GM15510 (cell line): ENCODE results near the gene CTTNBP2NL.

Experiments used
- POLR2A ChIP-seq: IDR thresholded peaks from 3 replicates; pipeline ENCODE4 v1.6.1; 2011; ENCODE audit warnings: borderline replicate concordance; ENCODE audit not compliant: insufficient read length; ENCODE audit errors: extremely low read depth

Gene CTTNBP2NL

DNA sequence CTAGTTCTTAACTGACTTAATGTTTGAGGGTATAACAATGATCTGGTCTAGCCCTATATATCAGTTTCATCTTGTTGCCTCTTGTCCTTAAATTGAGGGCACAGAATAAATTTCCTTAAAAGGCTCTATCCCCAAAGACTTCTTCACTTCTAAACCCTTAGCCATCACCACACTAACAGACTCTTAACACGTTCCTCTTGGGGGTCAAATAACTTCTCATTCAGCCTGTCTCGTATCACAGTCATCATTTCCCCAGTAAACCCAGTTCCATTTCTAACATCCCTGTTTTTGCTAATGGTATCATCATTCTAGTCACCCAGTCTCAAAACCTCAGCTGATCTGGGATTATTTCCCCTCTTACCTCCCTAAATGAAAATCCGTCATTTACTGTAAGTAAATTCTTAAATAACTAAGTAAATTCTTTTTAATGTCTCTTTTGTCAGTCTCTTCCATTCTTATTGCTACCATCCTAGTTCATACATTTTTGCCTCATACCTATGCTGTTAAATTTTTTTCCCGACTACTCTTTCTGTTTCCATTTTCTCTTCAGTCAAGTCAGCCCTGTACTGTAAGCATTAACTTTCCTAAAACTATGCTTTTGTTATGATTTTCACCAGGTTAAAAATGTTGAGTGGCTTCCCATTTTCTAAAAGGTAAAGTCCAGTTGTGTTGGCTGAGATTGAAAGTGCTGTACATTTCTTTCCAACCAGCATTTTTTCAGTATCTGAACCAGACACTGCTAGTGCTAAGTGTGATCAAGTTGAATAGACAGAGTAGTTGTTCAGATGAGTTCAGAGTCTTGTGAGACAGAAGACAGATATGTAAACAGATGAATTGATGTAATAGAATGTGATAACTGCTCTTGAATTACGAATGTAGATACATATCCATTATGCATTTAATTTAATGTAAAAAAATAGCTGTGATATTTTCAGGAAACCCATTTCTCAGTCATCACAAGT is 6.9 kb downstream of the CTTNBP2NL start:
- TF ChIP-seq POLR2A, result no peak

DNA sequence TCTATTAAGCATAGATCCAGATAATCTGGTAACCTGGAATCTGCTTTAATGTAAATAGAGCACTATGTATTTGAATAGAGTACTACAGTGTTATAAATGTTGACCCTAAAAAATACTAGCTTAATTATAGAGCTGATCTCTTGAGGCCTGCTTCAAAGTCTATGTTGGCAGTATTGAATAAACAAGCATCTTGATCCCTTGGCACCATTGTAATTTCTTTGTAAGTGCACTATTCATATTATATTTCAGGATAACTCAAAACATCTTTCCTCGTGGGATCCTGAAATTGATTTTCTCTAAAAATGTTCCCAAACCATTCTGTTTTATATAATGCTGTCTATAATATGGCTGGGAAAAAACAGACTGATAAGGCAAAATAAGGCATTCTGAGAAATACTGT is 10.8 kb downstream of the CTTNBP2NL start:
- TF ChIP-seq POLR2A, result no peak

DNA sequence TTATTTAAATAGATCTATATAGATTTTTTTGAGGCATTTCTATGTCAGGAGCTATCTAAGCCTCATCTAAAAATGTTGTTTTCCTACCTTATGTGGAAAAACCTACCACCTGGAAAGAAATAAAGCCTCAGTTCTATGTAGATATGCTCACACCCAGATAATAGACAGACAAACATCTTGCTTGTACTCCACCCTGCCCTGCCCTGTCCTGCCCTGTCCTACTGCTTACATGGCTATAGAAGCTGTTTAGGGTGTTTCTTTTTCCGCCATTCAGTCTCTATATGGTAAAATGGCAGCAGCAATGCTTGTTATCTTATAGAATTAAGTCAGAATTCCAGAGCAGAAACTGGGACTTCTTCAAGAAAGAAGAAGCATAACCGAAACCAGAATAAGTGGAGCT is 13.4 kb downstream of the CTTNBP2NL start:
- TF ChIP-seq POLR2A, result no peak

DNA sequence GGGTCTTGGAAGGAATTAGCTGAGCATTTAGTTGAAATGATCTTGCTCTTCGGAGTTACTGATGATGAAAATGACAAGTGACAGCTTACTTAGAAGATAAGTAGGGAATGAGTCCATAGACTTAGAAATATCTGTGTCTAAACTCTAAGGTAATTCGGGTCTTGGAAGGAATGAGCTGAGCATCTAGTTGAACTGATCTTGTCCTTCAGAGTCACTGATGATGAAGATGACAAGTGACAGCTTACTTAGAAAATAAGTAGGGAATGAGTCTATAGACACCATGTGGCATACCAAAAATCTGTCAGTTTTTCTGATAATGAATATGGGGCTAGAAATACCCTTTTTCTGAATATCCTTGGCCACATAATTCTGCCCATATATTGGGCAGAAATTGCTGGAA is 14.7 kb downstream of the CTTNBP2NL start:
- TF ChIP-seq POLR2A, result no peak

DNA sequence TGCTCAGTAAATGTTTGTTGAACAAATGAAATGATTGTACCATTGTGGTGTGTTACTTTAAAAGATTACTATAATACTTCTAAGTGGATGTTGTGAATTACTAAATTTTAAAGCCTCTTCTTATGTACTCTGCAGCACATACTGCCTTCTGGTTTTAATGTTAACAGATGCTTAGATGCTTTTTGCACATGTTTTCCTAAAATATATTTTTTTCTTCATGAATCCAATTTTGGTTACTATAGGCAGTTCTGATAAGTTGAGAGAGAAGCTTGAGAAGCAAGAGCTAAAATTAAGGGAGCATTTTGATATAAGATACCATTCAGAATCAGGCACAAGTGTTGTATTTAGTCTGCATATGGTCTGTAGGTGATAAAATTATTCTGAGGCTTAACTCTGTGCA is 21.3 kb downstream of the CTTNBP2NL start:
- TF ChIP-seq POLR2A, result no peak

DNA sequence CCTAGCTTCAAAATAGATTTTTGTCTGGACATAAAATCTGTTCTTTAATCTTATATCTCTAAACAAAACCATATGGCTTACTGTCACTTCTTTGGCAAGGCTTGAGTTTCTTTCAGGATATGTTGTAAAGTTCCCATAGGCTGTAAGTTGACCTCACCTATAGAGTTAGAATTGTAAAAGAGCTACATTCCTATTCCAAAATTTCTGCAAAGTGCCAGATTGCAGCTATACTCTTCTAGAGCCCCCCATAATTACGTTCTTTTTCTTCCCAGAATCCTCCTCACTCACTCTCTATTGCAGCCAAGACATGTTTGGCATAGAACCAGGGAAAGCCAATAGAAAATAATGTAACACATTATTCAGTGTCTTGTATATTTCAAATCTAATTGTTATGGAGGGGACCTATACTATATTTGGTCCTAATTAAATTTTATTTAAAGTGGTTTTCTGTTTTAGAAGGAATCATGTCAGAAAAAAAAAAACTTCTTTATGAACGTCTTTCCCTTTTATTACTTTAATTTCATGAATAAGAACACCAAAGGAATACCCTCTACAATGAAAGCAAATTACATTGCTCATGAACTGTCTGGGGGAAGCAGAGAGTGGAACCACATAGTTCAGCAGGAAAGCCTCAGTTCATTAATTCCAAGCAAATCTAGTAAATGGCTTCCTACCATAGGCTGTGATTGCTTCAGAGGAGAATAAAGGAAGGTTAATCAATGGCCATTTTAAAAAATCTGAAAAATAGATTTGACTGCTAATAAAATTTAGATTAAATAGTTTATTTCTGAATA is 22.3 kb downstream of the CTTNBP2NL start:
- no peak for TF ChIP-seq POLR2A

DNA sequence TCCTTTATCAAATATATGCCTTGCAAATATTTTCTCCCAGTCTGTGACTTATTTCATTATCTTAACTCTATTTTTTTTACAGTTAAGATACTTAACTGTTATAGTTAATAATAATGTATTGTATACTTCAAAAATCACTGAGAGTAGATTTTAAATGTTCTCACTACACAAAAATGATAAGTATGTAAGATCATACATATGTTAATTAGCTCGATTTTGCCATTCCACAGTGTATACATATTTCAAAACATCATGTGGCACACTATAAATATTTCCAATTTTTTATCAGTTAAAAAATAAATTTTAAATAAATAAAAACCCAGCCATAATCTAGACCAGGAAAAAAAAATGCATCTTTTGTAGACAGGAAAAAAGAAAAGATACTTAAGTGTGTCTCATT is 27.2 kb downstream of the CTTNBP2NL start:
- no peak for TF ChIP-seq POLR2A

DNA sequence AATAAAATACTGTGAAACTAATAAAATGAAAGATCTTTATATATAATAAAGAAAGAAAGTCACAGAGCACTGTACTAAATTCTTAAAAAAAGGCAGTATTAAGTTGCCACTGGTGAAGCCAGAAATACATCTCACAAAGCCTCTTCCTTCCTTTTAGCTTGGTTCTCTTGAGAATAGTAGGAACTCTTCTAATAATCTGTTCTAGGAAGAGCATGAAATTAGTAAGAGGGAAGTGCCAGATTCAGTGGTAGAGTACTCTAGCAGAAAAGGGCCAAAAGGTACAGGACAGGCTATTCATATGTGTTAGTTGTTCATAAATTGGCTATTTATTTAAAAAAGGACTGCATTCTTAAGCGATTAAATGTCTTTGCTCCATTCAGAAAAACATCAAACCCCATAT is 33.7 kb downstream of the CTTNBP2NL start:
- no peak for TF ChIP-seq POLR2A

DNA sequence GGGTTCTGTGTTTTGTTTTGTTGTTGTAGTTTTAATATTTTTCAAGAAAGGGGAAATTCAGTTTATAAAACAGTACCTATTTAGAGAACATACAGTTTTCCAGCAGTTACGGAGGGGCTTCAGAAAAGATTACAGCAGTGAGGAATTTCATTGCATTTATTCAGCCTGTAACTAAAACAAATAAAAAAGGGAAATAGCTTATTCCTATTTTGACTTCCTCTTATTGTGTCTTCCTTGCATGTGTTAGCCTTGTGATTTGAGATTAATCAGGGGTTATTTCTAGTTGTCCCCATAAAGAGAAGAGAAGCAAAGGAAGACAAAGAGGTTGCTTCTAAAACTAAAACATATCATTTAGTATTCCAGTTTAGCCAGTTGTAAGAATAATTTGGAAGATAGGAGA is 35.0 kb downstream of the CTTNBP2NL start:
- TF ChIP-seq POLR2A, result no peak

DNA sequence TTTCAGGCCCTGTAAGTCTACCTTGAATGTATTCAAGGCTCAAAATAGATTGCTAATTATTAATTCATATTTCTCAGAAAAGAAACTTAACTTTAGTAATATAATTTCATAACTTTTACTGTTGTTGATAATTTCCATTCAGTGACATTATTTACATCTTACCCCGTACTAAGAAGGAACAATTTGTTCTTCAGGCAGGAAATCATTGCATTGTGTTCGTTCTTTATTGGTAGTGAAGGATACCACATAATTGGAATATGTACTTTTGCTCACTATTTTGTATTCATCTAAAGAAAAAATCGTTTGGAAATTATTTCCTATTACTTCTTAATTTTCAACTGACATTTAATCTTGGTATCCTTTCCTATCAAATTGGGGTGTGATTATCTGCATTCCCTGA is 39.4 kb downstream of the CTTNBP2NL start:
- no peak for TF ChIP-seq POLR2A

DNA sequence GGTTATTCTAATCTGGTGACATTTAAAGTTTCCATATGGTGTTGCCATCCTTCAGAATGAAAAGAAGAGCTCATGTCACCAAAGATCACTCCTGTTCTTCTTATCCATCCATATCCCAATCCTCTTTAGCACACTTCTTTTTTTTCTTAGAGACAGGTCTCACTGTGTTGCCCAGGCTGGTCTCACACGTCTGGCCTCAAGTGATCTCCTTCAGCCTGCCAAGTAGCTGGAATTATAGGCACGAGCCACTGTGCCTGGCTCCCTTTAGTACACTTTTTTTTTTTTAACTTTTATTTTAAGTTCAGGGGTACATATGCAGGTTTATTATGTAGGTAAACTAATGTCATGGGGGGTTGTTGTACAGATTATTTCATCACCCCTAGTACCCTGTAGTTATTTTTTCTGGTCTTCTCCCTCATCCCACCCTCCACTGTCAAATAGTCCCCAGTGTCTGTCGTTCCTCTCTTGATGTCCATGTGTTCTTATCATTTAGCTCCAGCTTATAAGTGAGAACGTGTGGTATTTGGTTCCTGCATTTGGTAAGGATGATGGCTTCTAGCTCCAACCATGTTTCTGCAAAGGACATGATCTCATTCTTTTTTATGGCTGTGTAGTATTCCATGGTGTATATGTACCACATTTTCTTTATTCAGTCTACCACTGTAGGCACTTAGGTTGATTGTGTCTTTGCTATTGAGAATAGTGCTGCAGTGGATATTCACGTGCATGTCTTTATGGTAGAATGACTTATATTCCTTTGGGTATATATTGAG is 40.6 kb downstream of the CTTNBP2NL start:
- TF ChIP-seq POLR2A, result no peak

DNA sequence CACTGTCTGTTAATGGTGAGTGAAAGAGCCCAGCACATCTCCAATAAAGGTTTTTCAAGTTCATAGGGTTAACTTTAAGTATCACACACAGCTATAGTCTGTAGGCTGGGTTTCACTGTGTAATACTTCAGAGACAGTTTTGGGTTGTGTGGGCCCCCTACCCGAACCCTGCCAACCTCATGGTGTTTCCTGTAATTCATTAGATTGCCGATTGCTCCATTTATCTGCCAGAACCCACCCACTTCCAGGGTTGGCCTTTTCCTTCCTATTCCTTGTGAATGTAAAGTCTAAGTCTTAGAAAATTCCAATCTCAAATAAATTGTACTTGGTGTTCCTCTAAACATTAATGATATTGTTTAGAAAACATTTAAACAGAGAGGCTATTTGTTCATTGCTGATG is 43.6 kb downstream of the CTTNBP2NL start:
- TF ChIP-seq POLR2A, result no peak

DNA sequence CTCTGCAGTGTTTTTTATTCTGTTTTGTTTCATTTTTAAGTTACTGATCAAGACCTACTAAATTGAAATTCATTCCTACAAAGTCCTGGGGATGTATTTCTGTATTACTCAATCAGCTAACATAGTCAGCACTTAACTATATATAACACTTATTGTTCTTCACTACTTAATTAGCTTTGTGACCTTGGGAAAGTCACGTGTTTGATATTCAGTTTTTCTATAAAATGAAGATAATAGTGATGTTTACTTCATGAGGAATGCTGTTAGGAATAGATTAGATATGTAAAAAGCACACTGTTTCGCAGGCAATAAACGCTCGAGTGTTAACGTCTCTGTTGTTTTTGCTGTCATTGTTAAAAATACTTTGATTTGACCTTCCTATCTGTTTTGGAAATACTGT is 44.6 kb downstream of the CTTNBP2NL start:
- TF ChIP-seq POLR2A, result no peak

DNA sequence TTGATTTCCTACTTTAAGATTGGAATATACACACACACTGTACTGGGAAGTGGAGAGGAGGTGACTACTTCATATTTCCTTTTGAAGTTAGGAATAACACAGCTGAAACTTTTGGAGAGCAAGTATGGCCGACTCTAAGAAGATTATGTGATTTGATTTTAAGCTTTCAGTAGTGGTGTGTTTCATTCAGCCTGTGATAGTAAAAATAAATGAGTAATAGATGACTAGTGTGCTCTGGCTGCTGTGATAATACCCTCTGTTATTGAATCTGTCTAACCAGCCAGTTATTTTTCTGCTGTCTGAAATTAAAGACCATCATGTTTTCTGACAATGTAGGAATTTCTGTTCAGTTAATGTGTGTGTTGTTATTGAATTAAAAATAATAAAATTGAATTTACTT is 48.3 kb downstream of the CTTNBP2NL start:
- no peak for TF ChIP-seq POLR2A

DNA sequence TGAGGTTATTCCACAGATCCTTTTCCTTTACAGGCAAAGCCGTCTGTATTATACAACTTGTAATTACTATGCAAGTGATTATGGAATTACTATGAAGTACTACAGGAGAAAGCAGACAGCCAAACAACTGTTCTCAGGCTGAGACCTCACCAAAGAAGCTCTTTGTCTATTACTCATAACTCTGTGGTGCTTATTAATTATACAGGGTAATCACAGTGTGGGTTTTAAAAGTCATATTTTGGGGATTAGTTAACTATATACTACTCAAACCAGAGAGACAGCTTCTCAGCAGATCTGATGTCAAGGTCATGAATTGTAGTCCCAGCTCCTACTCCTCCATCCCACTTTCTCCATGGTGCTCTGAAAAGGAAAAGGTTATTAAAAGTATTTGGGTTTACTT is 49.6 kb downstream of the CTTNBP2NL start:
- no peak for TF ChIP-seq POLR2A
